ENCODE data around the gene PRDX2. TPM values are rescaled to one million over a fixed set of nuclear protein-coding genes. Genes with fewer than 3 reads are reported as not detected.

PRDX2 gene
- total and polyA plus RNA-seq, 10 of the 15 experiments (the other 5 are each of a cell fraction or from before 2014, with no cell fraction given): 93.0 to 812 (median 344) TPM

DNA sequence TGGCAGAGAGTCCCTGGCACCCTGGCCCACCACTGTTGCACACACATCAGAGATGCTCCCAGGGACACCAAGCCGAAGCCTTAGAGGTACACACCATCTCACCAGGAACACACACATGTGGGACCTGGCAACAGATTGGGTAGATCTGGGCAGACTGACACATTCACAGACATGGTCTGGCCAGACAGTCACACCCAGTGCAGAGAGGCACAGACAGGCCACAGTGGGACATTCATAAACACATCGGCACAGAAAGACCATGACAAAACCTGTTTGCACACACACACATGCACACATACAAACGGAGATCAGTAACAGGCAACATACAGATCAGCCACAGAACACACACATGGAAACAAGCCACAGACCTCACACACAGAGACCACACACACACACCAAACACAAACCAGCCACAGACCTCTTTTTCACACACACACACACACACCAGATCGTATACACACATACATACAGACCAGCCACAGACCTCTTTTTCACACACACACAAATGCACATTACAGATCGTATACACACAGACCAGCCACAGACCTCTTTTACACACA, 16.6 kb downstream of the PRDX2 start:
- no TSS peak for BruUV-seq (replicated peaks)
- in situ Hi-C loops (cut with MboI): no loop called here
- Histone ChIP-seq H3K79me2 (ENCODE audit: control insufficient read depth, insufficient read depth, low read length) (peaks cover 16% of the 10 kb centered on the region), H2AFZ (ENCODE audit: control insufficient read depth, low read depth, low read length) (no peak overlapping the region), H3K27ac (ENCODE audit: control insufficient read depth, insufficient read depth) (peak overlapping the region; percentile 97), H3K9me3 (replicated peaks; ENCODE audit: control insufficient read depth, insufficient read depth, low read length) (no peaks in the 10 kb centered on the region), H3K4me1 (ENCODE audit: control insufficient read depth, insufficient read depth, low read length) (peaks cover 68% of the 10 kb centered on the region), H3K4me3 (no peak overlapping the region), H3K36me3 (ENCODE audit: control insufficient read depth in 2 of 2, insufficient read depth in 2 of 2, low read length in 1 of 2) (no peaks in the 10 kb centered on the region), H3K27me3 (replicated peaks in 1 of 2; ENCODE audit: control insufficient read depth in 2 of 2, insufficient read depth in 2 of 2, low read length in 1 of 2) (no peaks in the 10 kb centered on the region), H3K9ac (ENCODE audit: control insufficient read depth, insufficient read depth, low read length) (peak overlapping the region; percentile 77; the same call in 1 of the 2 replicates), H3K4me2 (ENCODE audit: control insufficient read depth, insufficient read depth) (no peak overlapping the region), H4K20me1 (ENCODE audit: control insufficient read depth, insufficient read depth) (no peaks in the 10 kb centered on the region)
- DNase-seq (ENCODE audit: low read depth, low spot score) (no peak), ATAC-seq (no peak), FAIRE-seq (peak; percentile 57)
- CTCF ChIA-PET: interaction anchor here (4.1 kb wide), 1 partner anchor 11 kb away, joined by 22 read pairs; no protein-coding TSS in a partner anchor
- SMC1A ChIA-PET (ENCODE audit: uncharacterized antibody, unreplicated experiment): interaction anchor here (1.2 kb wide), 1 partner anchor 11 kb away, joined by 6 read pairs; no protein-coding TSS in a partner anchor
- WGBS (ENCODE audit: insufficient coverage, insufficient replicate concordance, low lambda C conversion rate, missing lambda C conversion rate): 2% methylated on average over 5 of the region's 5 CpGs
- intact Hi-C loops (cut with micrococcal nuclease; ENCODE audit: unreplicated experiment): loop anchor here (5.0 to 10.0 kb wide), 3 partner anchors 152 to 1690 kb away; partner anchors contain the start of genes CALR, ZNF490 and ZNF791
- RAD21 ChIA-PET (ENCODE audit: unreplicated experiment): interaction anchor here (0.5 kb wide), 1 partner anchor 368 kb away, joined by 3 read pairs; no protein-coding TSS in a partner anchor
- POLR2A ChIA-PET: no interaction called here
- TF ChIP-seq ETV6 (conservative IDR thresholded peaks at IDR 0.05 in 1 of 2, IDR thresholded peaks at IDR 0.05 in 1 of 2; ENCODE audit: borderline replicate concordance in 1 of 2, low read depth in 1 of 2): 0 out of 4 replicates have a peak, but pooled peaks of 1 of the 2 experiments have one; percentile 40
- peak; percentile 25; the same call in 1 of the 2 replicates for TF ChIP-seq MXI1 (IDR thresholded peaks at IDR 0.05; ENCODE audit: low read depth, low read length)
- TF ChIP-seq, protein P1, sequence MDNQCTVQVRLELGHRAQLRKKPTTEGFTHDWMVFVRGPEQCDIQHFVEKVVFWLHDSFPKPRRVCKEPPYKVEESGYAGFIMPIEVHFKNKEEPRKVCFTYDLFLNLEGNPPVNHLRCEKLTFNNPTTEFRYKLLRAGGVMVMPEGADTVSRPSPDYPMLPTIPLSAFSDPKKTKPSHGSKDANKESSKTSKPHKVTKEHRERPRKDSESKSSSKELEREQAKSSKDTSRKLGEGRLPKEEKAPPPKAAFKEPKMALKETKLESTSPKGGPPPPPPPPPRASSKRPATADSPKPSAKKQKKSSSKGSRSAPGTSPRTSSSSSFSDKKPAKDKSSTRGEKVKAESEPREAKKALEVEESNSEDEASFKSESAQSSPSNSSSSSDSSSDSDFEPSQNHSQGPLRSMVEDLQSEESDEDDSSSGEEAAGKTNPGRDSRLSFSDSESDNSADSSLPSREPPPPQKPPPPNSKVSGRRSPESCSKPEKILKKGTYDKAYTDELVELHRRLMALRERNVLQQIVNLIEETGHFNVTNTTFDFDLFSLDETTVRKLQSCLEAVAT (IDR thresholded peaks at IDR 0.05): peak; percentile 98
- peak; percentile 61 to 81 for TF ChIP-seq IKZF2 (IDR thresholded peaks at IDR 0.05)
- TF ChIP-seq, protein P2, sequence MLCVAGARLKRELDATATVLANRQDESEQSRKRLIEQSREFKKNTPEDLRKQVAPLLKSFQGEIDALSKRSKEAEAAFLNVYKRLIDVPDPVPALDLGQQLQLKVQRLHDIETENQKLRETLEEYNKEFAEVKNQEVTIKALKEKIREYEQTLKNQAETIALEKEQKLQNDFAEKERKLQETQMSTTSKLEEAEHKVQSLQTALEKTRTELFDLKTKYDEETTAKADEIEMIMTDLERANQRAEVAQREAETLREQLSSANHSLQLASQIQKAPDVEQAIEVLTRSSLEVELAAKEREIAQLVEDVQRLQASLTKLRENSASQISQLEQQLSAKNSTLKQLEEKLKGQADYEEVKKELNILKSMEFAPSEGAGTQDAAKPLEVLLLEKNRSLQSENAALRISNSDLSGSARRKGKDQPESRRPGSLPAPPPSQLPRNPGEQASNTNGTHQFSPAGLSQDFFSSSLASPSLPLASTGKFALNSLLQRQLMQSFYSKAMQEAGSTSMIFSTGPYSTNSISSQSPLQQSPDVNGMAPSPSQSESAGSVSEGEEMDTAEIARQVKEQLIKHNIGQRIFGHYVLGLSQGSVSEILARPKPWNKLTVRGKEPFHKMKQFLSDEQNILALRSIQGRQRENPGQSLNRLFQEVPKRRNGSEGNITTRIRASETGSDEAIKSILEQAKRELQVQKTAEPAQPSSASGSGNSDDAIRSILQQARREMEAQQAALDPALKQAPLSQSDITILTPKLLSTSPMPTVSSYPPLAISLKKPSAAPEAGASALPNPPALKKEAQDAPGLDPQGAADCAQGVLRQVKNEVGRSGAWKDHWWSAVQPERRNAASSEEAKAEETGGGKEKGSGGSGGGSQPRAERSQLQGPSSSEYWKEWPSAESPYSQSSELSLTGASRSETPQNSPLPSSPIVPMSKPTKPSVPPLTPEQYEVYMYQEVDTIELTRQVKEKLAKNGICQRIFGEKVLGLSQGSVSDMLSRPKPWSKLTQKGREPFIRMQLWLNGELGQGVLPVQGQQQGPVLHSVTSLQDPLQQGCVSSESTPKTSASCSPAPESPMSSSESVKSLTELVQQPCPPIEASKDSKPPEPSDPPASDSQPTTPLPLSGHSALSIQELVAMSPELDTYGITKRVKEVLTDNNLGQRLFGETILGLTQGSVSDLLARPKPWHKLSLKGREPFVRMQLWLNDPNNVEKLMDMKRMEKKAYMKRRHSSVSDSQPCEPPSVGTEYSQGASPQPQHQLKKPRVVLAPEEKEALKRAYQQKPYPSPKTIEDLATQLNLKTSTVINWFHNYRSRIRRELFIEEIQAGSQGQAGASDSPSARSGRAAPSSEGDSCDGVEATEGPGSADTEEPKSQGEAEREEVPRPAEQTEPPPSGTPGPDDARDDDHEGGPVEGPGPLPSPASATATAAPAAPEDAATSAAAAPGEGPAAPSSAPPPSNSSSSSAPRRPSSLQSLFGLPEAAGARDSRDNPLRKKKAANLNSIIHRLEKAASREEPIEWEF (IDR thresholded peaks at IDR 0.05; ENCODE audit: insufficient replicate concordance, low read depth, low read length): peak; percentile 55
- TF ChIP-seq JUND (IDR thresholded peaks at IDR 0.05; ENCODE audit: low read depth, low read length): no peak
- TF ChIP-seq, protein P3, sequence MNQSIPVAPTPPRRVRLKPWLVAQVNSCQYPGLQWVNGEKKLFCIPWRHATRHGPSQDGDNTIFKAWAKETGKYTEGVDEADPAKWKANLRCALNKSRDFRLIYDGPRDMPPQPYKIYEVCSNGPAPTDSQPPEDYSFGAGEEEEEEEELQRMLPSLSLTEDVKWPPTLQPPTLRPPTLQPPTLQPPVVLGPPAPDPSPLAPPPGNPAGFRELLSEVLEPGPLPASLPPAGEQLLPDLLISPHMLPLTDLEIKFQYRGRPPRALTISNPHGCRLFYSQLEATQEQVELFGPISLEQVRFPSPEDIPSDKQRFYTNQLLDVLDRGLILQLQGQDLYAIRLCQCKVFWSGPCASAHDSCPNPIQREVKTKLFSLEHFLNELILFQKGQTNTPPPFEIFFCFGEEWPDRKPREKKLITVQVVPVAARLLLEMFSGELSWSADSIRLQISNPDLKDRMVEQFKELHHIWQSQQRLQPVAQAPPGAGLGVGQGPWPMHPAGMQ (IDR thresholded peaks at IDR 0.05; ENCODE audit: borderline replicate concordance): peak; percentile 85
- TF ChIP-seq, protein P4, sequence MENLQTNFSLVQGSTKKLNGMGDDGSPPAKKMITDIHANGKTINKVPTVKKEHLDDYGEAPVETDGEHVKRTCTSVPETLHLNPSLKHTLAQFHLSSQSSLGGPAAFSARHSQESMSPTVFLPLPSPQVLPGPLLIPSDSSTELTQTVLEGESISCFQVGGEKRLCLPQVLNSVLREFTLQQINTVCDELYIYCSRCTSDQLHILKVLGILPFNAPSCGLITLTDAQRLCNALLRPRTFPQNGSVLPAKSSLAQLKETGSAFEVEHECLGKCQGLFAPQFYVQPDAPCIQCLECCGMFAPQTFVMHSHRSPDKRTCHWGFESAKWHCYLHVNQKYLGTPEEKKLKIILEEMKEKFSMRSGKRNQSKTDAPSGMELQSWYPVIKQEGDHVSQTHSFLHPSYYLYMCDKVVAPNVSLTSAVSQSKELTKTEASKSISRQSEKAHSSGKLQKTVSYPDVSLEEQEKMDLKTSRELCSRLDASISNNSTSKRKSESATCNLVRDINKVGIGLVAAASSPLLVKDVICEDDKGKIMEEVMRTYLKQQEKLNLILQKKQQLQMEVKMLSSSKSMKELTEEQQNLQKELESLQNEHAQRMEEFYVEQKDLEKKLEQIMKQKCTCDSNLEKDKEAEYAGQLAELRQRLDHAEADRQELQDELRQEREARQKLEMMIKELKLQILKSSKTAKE (IDR thresholded peaks at IDR 0.05; ENCODE audit: low read depth, poor library complexity, severe bottlenecking): peak; percentile 80
- TF ChIP-seq EGR1 (IDR thresholded peaks at IDR 0.05; ENCODE audit: borderline replicate concordance in 1 of 2, low read depth in 2 of 2, low read length in 2 of 2): no peak
- TF ChIP-seq NBN (IDR thresholded peaks at IDR 0.05): peak; percentile 99
- TF ChIP-seq SMAD1 (IDR thresholded peaks at IDR 0.05; ENCODE audit: low read depth, partially characterized antibody): peak; percentile 56

Measured in GM12878 (cell line).